Gastroesophageal sphincter (tissue), 4 donors: ENCODE data around the gene AKAP10. TPM values are rescaled to one million over a fixed set of nuclear protein-coding genes. Genes with fewer than 3 reads are reported as not detected.

ENCODE experiments used
- ATAC-seq: fragments of 150-250 bp; one replicate; pipeline ENCODE4 v1.9.1; 2016; ENCODE audit warnings: mild to moderate bottlenecking, moderate library complexity
- H3K27ac ChIP-seq, 4 donors: fragments of 200-600 bp; sonication (generic) in 3 of 4; 1 replicate in 3 of 4; 2 replicates in 1 of 4; pipeline ENCODE4 v1.5.1; 2016 to 2019
- H3K27me3 ChIP-seq: fragments of 200-600 bp; sonication (generic); one replicate; pipeline ENCODE4 v1.5.1; 2019
- H3K36me3 ChIP-seq, 2 donors: fragments of 200-600 bp; sonication (generic); one replicate each; pipeline ENCODE4 v1.5.1; 2019; ENCODE audit warnings: control low read depth in 1 of 2
- H3K4me1 ChIP-seq, 3 donors: fragments of 200-600 bp; sonication (generic); 1 replicate in 2 of 3; 2 replicates in 1 of 3; pipeline ENCODE4 v1.5.1; 2016 to 2019; ENCODE audit warnings: control low read depth in 2 of 3
- H3K4me3 ChIP-seq, 2 donors: fragments of 200-600 bp; sonication (generic); one replicate each; pipeline ENCODE4 v1.5.1; 2019; ENCODE audit warnings: mild to moderate bottlenecking in 1 of 2, moderate library complexity in 1 of 2
- H3K9me3 ChIP-seq, 3 donors: fragments of 200-600 bp; sonication (generic); one replicate each; pipeline ENCODE4 v1.5.1; 2017 to 2019; ENCODE audit warnings: control low read depth in 2 of 3
- EP300 ChIP-seq: sonication (generic); formaldehyde crosslinking; IDR thresholded peaks from one replicate; pipeline ENCODE4 v1.6.1; 2017; ENCODE audit warnings: antibody characterized with exemption, mild to moderate bottlenecking
- POLR2A ChIP-seq, 2 donors: fragments of 450-650 bp; IDR thresholded peaks; one replicate each; pipeline ENCODE4 v1.6.1; 2017; ENCODE audit warnings: antibody characterized with exemption in 2 of 2, mild to moderate bottlenecking in 2 of 2, moderate library complexity in 1 of 2
- POLR2AphosphoS5 ChIP-seq: sonication (generic); formaldehyde crosslinking; IDR thresholded peaks from one replicate; pipeline ENCODE4 v1.6.1; 2017; ENCODE audit warnings: antibody characterized with exemption
- WGBS, 2 donors: methylation state at CpG; one replicate each; pipeline ENCODE4 v1.1.5; 2018; ENCODE audit warnings: low coverage in 1 of 2; 5-methylcytosine and 5-hydroxymethylcytosine counted together
- total RNA-seq, 4 donors: library from RNA; depleted of rRNA; stranded (reverse); fragments of >200 nt; gene quantifications; one replicate each; pipeline ENCODE4 v1.1.0, GENCODE V29; 2016
- TF ChIP-seq, protein P1 (sequence below), 4 experiments: fragments of 200-600 bp in 2 of 4; fragments of 450-650 bp in 2 of 4; sonication (generic) in 1 of 4; IDR thresholded peaks; one replicate each; pipeline ENCODE4 v1.5.1; 2017 to 2019; ENCODE audit warnings: antibody characterized with exemption in 4 of 4, mild to moderate bottlenecking in 2 of 4, moderate library complexity in 2 of 4

AKAP10 gene
- total RNA-seq, 4 donors from 2014 or later = 22.6 to 46.4 (median 24.4) TPM

DNA sequence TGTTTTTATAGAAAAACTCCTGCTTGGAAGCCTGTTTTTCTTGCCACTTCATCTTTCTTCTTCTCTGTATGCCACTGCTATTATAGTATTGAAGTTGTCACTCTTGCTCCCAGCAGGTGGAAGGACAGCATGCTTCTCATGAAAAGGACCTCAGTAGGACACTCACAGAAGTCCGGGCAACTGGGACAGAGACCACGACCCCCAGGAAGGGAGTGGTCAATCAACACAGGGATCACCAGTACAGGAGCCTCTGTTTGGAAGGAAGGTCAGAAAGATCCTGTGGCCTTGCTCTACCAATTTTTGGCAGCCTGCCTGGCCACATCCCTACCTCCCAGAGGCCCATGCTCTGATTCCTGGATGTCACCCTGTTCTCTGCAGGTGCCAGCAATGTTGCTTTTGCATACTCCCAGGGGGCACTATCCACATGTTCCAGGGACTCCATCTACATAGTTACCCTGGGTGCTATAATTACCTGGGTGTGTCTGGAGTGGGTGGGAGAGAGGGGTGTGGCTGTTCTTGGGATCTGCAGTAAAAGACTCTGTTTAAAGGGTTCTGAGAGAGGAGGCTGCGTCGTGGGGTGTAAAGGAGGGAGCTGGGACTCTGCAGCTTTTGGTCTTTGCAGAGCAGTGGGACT lies 13.7 kb upstream of the AKAP10 start:
- H3K4me1 ChIP-seq = peaks cover 0 to 5% (median 4%) of the 10 kb centered on the region in 3 donors
- TF ChIP-seq POLR2AphosphoS5 = no peak
- no peak for TF ChIP-seq POLR2A (IDR thresholded peaks at IDR 0.05)
- TF ChIP-seq, protein P1, sequence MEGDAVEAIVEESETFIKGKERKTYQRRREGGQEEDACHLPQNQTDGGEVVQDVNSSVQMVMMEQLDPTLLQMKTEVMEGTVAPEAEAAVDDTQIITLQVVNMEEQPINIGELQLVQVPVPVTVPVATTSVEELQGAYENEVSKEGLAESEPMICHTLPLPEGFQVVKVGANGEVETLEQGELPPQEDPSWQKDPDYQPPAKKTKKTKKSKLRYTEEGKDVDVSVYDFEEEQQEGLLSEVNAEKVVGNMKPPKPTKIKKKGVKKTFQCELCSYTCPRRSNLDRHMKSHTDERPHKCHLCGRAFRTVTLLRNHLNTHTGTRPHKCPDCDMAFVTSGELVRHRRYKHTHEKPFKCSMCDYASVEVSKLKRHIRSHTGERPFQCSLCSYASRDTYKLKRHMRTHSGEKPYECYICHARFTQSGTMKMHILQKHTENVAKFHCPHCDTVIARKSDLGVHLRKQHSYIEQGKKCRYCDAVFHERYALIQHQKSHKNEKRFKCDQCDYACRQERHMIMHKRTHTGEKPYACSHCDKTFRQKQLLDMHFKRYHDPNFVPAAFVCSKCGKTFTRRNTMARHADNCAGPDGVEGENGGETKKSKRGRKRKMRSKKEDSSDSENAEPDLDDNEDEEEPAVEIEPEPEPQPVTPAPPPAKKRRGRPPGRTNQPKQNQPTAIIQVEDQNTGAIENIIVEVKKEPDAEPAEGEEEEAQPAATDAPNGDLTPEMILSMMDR (IDR thresholded peaks at IDR 0.05) = no peak

GRCh38 chr17:19987897-19988296 lies 10.3 kb upstream of the AKAP10 start:
- Histone ChIP-seq H3K4me3 (no peak overlapping the region), H3K27ac (no peak overlapping the region), H3K4me1 (peaks cover 0 to 1% (median under 1%) of the 10 kb centered on the region in 3 donors), H3K36me3 (no peaks in the 10 kb centered on the region), H3K9me3 (no peaks in the 10 kb centered on the region), H3K27me3 (peaks cover 5% of the 10 kb centered on the region)
- 14 to 67% methylated on average over 1 of the region's 1 CpG for WGBS, 2 donors
- no peak for ATAC-seq
- no peak for TF ChIP-seq POLR2AphosphoS5
- no peak for TF ChIP-seq POLR2A (IDR thresholded peaks at IDR 0.05)
- no peak for TF ChIP-seq EP300
- TF ChIP-seq, protein P1 (IDR thresholded peaks at IDR 0.05) = no peak

More for the DNA sequence above, 13.7 kb upstream of the AKAP10 start:
- peaks cover 5% of the 10 kb centered on the region for H3K27me3 ChIP-seq
- no peaks in the 10 kb centered on the region for H3K9me3 ChIP-seq
- no peak overlapping the region for H3K4me3 ChIP-seq
- H3K27ac ChIP-seq = no peak overlapping the region
- no peaks in the 10 kb centered on the region for H3K36me3 ChIP-seq
- 43 to 50% methylated on average over 2 to 3 of the region's 4 CpGs for WGBS, 2 donors
- no peak for ATAC-seq

GRCh38 chr17:19986941-19987861 lies 9.6 kb upstream of the AKAP10 start:
- Histone ChIP-seq H3K4me3 (no peak overlapping the region), H3K9me3 (no peaks in the 10 kb centered on the region), H3K4me1 (no peaks in the 10 kb centered on the region), H3K36me3 (no peaks in the 10 kb centered on the region), H3K27ac (no peak overlapping the region), H3K27me3 (peaks cover 5% of the 10 kb centered on the region)
- no peak for ATAC-seq
- WGBS, 2 donors = 62 to 71% methylated on average over 8 to 12 of the region's 13 CpGs
- TF ChIP-seq, protein P1 (IDR thresholded peaks at IDR 0.05) = no peak
- TF ChIP-seq POLR2A (IDR thresholded peaks at IDR 0.05) (no peak), EP300 (no peak), POLR2AphosphoS5 (no peak)

GRCh38 chr17:19979917-19980770 lies 2.5 kb upstream of the AKAP10 start:
- Histone ChIP-seq H3K36me3 (no peaks in the 10 kb centered on the region), H3K4me1 (peaks cover 0 to 35% (median 12%) of the 10 kb centered on the region in 3 donors), H3K27ac (peak overlapping the region in 2 of 4 donors; percentile 17 to 44), H3K4me3 (no peak overlapping the region), H3K27me3 (no peaks in the 10 kb centered on the region), H3K9me3 (no peaks in the 10 kb centered on the region)
- TF ChIP-seq EP300 (no peak), POLR2A (IDR thresholded peaks at IDR 0.05) (no peak), POLR2AphosphoS5 (no peak)
- TF ChIP-seq, protein P1 (IDR thresholded peaks at IDR 0.05) = no peak
- 71 to 77% methylated on average over 6 to 14 of the region's 43 CpGs for WGBS, 2 donors
- no peak for ATAC-seq
